Panc1 (cell line): Measurements from ENCODE around the gene FNIP2.

Experiments used
- TCF7L2 ChIP-seq: IDR thresholded peaks from 2 replicates; pipeline ENCODE4 v1.6.1; 2011; ENCODE audit warnings: mild to moderate bottlenecking, low read depth, low read length, inconsistent platforms
- TF ChIP-seq, protein P1 (sequence below): fragments of 450-650 bp; IDR thresholded peaks from 2 replicates; pipeline ENCODE4 v1.5.1; 2017; ENCODE audit warnings: mild to moderate bottlenecking
- TF ChIP-seq, protein P2 (sequence below), 2 experiments: IDR thresholded peaks; 2 replicates each; pipeline ENCODE4 v1.6.1; 2011 to 2012; ENCODE audit warnings: low read depth in 2 of 2, control low read depth in 1 of 2, low read length in 1 of 2, mild to moderate bottlenecking in 1 of 2, moderate library complexity in 1 of 2; ENCODE audit not compliant: insufficient read depth in 1 of 2

DNA sequence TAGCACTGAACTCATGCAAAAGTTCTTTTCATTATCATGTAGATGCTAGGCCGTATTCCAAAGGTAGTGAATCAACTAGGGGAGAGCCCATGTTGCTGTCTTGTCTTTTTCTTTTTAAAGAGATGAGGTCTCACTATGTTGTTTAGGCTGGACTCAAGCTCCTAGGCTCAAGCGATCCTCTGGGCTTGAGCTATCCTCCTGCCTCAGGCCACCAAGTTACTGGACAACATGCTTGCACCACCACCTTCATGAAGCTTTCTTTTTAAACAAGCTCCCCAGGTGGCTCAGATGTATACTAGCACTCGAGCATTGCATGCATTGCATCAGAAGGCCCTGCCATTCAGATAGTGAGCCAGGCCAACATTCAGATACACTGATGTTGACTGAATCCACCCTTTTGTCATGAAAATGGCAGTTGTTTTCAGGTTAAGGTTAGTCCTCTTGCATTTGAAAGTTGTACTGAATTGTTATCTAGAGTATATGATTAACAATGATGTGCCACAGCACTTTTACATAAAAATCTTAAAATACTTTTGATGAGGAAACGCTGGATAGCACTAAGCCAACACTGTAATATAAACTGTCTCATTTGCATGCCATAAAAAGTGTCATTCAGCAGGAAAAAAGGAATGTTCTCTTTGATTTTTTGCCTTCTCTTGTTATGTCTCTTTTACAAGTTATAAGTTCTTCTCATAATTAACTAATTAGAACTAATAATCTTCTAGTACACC lies 76.7 kb downstream of the FNIP2 start:
- TF ChIP-seq, protein P1, sequence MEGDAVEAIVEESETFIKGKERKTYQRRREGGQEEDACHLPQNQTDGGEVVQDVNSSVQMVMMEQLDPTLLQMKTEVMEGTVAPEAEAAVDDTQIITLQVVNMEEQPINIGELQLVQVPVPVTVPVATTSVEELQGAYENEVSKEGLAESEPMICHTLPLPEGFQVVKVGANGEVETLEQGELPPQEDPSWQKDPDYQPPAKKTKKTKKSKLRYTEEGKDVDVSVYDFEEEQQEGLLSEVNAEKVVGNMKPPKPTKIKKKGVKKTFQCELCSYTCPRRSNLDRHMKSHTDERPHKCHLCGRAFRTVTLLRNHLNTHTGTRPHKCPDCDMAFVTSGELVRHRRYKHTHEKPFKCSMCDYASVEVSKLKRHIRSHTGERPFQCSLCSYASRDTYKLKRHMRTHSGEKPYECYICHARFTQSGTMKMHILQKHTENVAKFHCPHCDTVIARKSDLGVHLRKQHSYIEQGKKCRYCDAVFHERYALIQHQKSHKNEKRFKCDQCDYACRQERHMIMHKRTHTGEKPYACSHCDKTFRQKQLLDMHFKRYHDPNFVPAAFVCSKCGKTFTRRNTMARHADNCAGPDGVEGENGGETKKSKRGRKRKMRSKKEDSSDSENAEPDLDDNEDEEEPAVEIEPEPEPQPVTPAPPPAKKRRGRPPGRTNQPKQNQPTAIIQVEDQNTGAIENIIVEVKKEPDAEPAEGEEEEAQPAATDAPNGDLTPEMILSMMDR, result no peak
- TF ChIP-seq, protein P2, sequence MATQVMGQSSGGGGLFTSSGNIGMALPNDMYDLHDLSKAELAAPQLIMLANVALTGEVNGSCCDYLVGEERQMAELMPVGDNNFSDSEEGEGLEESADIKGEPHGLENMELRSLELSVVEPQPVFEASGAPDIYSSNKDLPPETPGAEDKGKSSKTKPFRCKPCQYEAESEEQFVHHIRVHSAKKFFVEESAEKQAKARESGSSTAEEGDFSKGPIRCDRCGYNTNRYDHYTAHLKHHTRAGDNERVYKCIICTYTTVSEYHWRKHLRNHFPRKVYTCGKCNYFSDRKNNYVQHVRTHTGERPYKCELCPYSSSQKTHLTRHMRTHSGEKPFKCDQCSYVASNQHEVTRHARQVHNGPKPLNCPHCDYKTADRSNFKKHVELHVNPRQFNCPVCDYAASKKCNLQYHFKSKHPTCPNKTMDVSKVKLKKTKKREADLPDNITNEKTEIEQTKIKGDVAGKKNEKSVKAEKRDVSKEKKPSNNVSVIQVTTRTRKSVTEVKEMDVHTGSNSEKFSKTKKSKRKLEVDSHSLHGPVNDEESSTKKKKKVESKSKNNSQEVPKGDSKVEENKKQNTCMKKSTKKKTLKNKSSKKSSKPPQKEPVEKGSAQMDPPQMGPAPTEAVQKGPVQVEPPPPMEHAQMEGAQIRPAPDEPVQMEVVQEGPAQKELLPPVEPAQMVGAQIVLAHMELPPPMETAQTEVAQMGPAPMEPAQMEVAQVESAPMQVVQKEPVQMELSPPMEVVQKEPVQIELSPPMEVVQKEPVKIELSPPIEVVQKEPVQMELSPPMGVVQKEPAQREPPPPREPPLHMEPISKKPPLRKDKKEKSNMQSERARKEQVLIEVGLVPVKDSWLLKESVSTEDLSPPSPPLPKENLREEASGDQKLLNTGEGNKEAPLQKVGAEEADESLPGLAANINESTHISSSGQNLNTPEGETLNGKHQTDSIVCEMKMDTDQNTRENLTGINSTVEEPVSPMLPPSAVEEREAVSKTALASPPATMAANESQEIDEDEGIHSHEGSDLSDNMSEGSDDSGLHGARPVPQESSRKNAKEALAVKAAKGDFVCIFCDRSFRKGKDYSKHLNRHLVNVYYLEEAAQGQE (IDR thresholded peaks at IDR 0.05; ENCODE audit: insufficient read depth in 1 of 2, low read depth in 2 of 2, low read length in 1 of 2), result no peak
- no peak for TF ChIP-seq TCF7L2
